GM21390 (cell line): ENCODE results near the gene PRM2.

Source experiments
- ATAC-seq: cut with Tn5 transposase; IDR thresholded peaks from one replicate; pipeline ENCODE4 v1.9.1; 2021; ENCODE audit not compliant: unreplicated experiment

Gene PRM2

GRCh38 chr16:11250786-11251524 is 25.3 kb downstream of the PRM2 start:
- ATAC-seq, result no peak

- ATAC-seq, result no peak
Measured at GRCh38 chr16:11250091-11250785, 26.0 kb downstream of the PRM2 start.

GRCh38 chr16:11249233-11250061 is 26.8 kb downstream of the PRM2 start:
- ATAC-seq, result no peak

- ATAC-seq, result no peak
Measured at GRCh38 chr16:11248133-11248532, 28.1 kb downstream of the PRM2 start.

- no peak for ATAC-seq
Measured at GRCh38 chr16:11245988-11246387, 30.3 kb downstream of the PRM2 start.

GRCh38 chr16:11245222-11245737 is 31.0 kb downstream of the PRM2 start:
- no peak for ATAC-seq

GRCh38 chr16:11242658-11243057 is 33.6 kb downstream of the PRM2 start:
- ATAC-seq, result no peak

- ATAC-seq, result no peak
Measured at GRCh38 chr16:11241480-11242204, 34.6 kb downstream of the PRM2 start.

GRCh38 chr16:11240636-11241473 is 35.4 kb downstream of the PRM2 start:
- ATAC-seq, result no peak

GRCh38 chr16:11239644-11240632 is 36.3 kb downstream of the PRM2 start:
- ATAC-seq, result no peak

- no peak for ATAC-seq
Measured at GRCh38 chr16:11238272-11239202, 37.7 kb downstream of the PRM2 start.

- no peak for ATAC-seq
Measured at GRCh38 chr16:11236461-11237254, 39.6 kb downstream of the PRM2 start.

- ATAC-seq, result no peak
Measured at GRCh38 chr16:11235703-11235991, 40.6 kb downstream of the PRM2 start.

- ATAC-seq, result no peak
Measured at GRCh38 chr16:11234884-11235702, 41.2 kb downstream of the PRM2 start.

GRCh38 chr16:11233727-11234376 is 42.4 kb downstream of the PRM2 start:
- ATAC-seq, result no peak
